RWPE1 (cell line): ENCODE results near the gene MCM5.
A peak's percentile ranks its signal among the peaks of the same experiment; 100 is the strongest.

Experiments used
- CTCF ChIA-PET: fragments of 350-600 bp; sonication (Branson Sonifier 250); formaldehyde crosslinking; extraction: SDS; loops from one replicate; lab custom pipeline; 2021; lab: Yijun Ruan, JAX
- POLR2A ChIA-PET: fragments of 400-600 bp; formaldehyde crosslinking; extraction: SDS; loops from one replicate; lab custom pipeline; 2020; ENCODE audit warnings: antibody characterized with exemption; ENCODE audit not compliant: low non-redundant PET; lab: Yijun Ruan, JAX
- DNase-seq: peaks from one replicate; pipeline ENCODE4 v3.0.0; 2012; ENCODE audit warnings: low spot score
- H3K27ac ChIP-seq: fragments of 450-650 bp; 2 replicates; pipeline ENCODE4 v1.5.1; 2017
- CTCF ChIP-seq: fragments of 450-650 bp; conservative IDR thresholded peaks from 2 replicates; pipeline ENCODE4 v1.5.1; 2017; ENCODE audit warnings: low read depth, mild to moderate bottlenecking

The MCM5 gene

DNA sequence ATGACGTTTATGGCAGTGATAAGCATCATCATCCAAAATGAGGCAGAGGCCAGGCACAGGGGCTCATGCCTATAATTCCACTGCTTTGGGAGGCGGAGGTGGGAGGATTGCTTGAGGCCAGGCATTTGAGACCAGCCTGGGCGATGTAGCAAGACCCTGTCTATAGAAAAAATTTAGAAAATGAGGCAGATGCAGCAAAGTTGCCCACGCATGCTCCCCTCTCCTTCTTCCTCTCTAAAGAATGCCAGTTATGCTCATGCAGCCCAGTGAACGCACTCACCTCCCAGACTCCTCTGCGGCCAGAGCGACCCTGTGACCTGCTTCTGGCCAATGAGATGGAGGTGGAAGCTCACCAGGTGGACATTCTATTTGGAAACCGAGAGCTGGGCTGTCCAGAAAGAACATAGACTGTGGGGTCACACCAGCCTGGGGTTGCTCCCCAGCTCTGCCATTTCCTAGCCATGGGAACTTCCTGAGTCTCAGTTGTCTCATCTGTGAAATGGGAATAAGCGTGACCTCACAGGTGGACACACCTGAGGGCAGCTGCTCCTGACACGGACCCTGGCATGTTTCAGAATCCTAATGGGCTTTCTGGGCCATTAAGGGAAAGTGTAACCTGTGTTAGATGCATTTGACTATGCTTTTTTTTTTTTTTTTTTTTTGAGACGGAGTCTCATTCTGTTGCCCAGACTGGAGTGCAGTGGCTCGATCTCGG, 44.9 kb downstream of the MCM5 start:
- POLR2A ChIA-PET = interaction anchor here (0.7 kb wide), 1 partner anchor 115 kb away, joined by 6 read pairs; no protein-coding TSS in a partner anchor
- CTCF ChIA-PET = no interaction called here
- peak overlapping the region; percentile 69 for H3K27ac ChIP-seq
- no peak for TF ChIP-seq CTCF
- no peak for DNase-seq

- no peak for TF ChIP-seq CTCF
- POLR2A ChIA-PET = no interaction called here
- DNase-seq = no peak
- H3K27ac ChIP-seq = peak overlapping the region; percentile 72
- CTCF ChIA-PET = interaction anchor here (0.6 kb wide), 1 partner anchor 25 kb away, joined by 3 read pairs; no protein-coding TSS in a partner anchor
Observed at GRCh38 chr22:35445933-35446332, 46.0 kb downstream of the MCM5 start.

DNA sequence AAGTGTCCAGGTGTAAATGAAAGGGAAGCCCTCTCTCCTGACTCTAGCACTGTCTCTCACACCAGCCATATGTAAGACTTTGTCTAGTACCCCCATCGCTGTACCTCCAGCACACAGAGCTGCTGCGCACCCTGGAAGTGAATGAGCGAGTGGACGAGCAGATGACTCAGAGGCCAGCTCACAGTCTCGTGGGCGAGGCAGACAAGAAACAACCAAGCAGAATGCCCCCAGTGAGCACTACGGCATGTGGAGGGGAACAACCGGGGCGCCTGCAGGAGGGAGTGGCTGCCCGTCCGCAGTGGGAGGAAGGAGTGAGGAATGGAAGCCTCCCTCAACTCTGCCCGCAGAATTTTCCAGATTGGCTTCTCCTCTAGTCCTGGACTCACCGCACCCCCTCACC, 46.4 kb downstream of the MCM5 start:
- POLR2A ChIA-PET = no interaction called here

DNA sequence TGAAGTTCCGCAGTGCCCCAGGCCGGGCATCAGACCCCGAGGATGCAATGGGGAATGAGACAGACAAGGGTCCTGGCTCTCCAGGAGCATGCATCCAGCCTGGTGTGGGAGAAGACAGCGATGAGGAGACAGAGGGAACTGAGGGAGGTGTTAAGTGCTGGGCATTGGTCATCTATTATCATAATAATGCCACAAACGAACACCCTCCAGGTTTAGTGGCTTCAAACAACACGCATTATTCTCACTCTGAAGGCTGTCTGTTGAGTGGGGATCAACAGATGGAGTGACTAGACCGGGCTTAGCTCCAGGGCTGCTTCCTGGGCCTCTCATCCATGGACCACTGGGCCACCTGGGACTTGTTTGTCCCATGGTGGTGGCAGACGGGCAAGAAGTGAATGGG, 48.6 kb downstream of the MCM5 start:
- ChIA-PET POLR2A (interaction anchor here (0.6 kb wide), 1 partner anchor 26 kb away, joined by 3 read pairs; no protein-coding TSS in a partner anchor), CTCF (no interaction called here)
- TF ChIP-seq CTCF = no peak
- H3K27ac ChIP-seq = no peak overlapping the region
- DNase-seq = no peak

More for the DNA sequence above, 46.4 kb downstream of the MCM5 start:
- H3K27ac ChIP-seq = peak overlapping the region; percentile 72
- CTCF ChIA-PET = no interaction called here
- no peak for TF ChIP-seq CTCF
- DNase-seq = peak; percentile 70

DNA sequence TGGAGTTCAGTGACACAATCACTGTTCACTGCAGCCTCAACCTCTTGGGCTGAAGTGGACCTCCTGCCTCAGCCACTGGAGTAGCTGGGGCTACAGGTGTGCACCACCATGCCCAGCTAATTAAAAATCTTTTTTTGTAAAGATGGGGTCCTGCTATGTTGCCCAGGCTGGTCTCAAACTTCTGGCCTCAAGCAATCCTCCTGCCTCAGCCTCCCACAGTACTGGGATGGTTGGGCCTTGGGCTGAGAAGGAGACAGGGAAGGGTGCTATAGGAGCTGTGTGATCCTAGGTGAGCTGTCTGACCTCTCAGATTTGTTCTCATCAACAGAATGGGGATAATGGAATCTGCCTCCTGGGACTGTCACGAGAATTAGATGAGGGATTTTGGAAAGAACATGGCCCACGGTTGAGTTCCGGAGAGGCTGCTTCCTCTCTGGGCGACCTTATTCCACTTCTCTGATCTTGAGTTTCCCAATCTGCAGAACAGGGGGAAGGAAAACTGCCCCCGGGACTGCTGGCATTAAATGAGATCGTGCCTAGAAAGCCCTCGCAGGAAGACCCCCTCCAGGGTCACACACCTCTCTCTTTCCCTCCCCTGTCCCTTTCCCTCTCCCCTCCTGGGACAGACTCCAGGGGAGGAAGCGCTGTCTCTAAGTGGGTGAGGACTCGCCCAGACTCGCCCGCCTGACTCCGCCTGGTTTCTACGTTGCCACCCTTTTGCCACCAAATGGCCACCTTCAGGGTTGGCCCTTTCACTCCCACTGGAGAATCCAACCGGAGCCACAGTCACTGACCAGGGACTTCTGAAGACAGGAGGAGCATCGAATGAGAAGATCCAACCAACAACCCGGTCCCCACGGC, 50.1 kb downstream of the MCM5 start:
- ChIA-PET CTCF (no interaction called here), POLR2A (no interaction called here)
- no peak for DNase-seq
- no peak for TF ChIP-seq CTCF
- H3K27ac ChIP-seq = no peak overlapping the region

DNA sequence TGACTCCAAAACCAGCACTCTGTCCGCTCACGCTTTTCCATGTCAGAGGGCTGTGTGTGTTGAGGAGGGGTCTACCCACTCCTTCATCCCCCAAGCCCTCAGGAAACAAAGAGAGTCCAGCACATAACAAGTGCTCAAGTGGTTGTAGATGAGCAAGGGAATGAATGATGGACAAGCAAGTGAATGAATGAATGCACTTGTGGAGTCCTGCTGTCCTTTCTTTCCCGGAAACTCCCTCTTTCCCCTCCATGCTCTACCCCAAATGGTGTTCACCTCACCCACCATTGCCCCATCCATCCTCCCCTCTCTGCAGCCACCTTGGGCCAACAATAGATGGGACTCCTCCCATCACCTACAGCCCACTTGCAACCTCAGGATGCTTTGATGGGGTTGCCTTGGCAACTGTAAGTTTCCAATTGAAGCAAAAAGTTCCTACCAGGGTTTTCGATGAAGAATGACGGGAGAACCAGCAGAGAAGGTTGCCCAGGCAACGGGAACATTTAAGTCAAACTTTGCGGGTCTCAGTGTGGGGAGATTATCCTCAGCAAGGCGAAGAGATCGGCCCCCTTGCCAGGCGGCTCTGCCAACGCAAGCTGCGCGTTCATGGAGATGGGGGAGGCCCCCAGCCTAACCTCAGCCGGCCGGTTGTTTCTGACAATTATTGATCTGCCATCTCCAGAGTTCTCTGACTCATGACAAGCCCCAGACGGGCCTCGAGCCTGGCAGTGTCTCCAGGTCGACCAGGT, 51.1 kb downstream of the MCM5 start:
- no peak overlapping the region for H3K27ac ChIP-seq
- POLR2A ChIA-PET = no interaction called here
- no peak for TF ChIP-seq CTCF
- no peak for DNase-seq
- CTCF ChIA-PET = no interaction called here
